Vagina (tissue), 2 donors: ENCODE data around the gene PIMREG. TPM values are rescaled to one million over a fixed set of nuclear protein-coding genes. Genes with fewer than 3 reads are reported as not detected.
A peak's percentile ranks its signal among the peaks of the same experiment; 100 is the strongest.

Experiments
- DNase-seq, 2 donors: peaks; one replicate each; pipeline ENCODE4 v3.0.0-alpha.2; 2017; ENCODE audit errors: extremely low spot score in 2 of 2
- H3K27ac ChIP-seq: fragments of 200-600 bp; sonication (generic); one replicate; pipeline ENCODE4 v1.5.1; 2019
- H3K27me3 ChIP-seq: fragments of 200-600 bp; sonication (generic); one replicate; pipeline ENCODE4 v1.5.1; 2019
- H3K36me3 ChIP-seq, 2 donors: fragments of 200-600 bp; sonication (generic); one replicate each; pipeline ENCODE4 v1.5.1; 2017 to 2019
- H3K4me1 ChIP-seq: fragments of 200-600 bp; sonication (generic); one replicate; pipeline ENCODE4 v1.5.1; 2019
- H3K4me3 ChIP-seq, 2 donors: fragments of 200-600 bp; sonication (generic); 1 replicate in 1 of 2; 2 replicates in 1 of 2; pipeline ENCODE4 v1.5.1; 2016 to 2019
- H3K9me3 ChIP-seq: fragments of 200-600 bp; sonication (generic); one replicate; pipeline ENCODE4 v1.5.1; 2019
- CTCF ChIP-seq, 3 experiments: fragments of 450-650 bp in 2 of 3; fragments of 200-600 bp in 1 of 3; sonication (generic) in 1 of 3; IDR thresholded peaks; one replicate each; pipeline ENCODE4 v1.5.1; 2017 to 2019; ENCODE audit warnings: antibody characterized with exemption in 3 of 3, mild to moderate bottlenecking in 2 of 3, moderate library complexity in 2 of 3
- POLR2A ChIP-seq, 2 donors: fragments of 450-650 bp; IDR thresholded peaks; one replicate each; pipeline ENCODE4 v1.6.1; 2017; ENCODE audit warnings: antibody characterized with exemption in 2 of 2, mild to moderate bottlenecking in 2 of 2, moderate library complexity in 2 of 2
- POLR2AphosphoS5 ChIP-seq, 2 donors: sonication (generic); formaldehyde crosslinking; IDR thresholded peaks; one replicate each; pipeline ENCODE4 v1.9.0; 2017; ENCODE audit warnings: antibody characterized with exemption in 2 of 2, mild to moderate bottlenecking in 2 of 2, low read depth in 1 of 2; ENCODE audit not compliant: insufficient read depth in 1 of 2
- intact Hi-C: fragments of 100-400 bp; cut with DNase I; formaldehyde crosslinking; loops from one replicate; pipeline ENCODE4 v1.15.1; 2023
- total RNA-seq: library from RNA; depleted of rRNA; stranded (reverse); fragments of >200 nt; gene quantifications from one replicate; pipeline ENCODE4 v1.2.3, GENCODE V29; 2016

PIMREG gene
- total RNA-seq, 1 donor from 2014 or later: 0.74 TPM

DNA sequence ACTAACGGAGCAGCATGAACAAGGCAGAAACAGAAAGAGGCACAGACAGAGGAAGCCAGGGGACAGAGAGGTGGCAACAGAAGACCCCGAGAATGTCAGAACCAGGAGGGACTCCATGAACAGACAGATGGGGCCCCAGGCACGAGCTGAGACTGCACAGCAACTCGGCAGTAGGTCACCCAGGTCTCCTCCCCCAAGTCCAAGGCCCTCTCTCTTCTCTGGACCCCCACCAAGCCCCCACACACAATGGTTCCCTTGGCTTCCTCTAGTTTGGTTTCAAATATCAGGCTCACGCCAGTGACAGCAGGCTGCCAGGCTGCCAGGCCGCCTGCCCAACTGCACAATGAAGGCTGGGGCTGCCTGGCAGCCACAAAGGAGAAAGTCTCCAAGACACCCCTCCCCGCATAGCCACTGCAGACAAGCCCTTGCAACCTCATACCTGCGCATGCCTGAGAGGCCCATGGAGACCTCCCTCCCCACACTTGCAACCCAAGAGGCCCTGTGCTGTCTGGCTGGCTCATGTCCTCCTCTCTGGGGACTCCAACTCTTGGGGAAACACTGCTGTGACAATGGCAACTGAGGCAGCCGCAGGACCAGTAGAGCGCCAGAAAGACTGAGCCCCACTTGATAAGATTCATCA, 54.8 kb downstream of the PIMREG start:
- no peak overlapping the region for H3K4me3 ChIP-seq
- intact Hi-C loops: no loop called here
- no peaks in the 10 kb centered on the region for H3K27me3 ChIP-seq
- H3K36me3 ChIP-seq: no peaks in the 10 kb centered on the region
- peak; percentile 67 to 77 for DNase-seq
- H3K4me1 ChIP-seq: peaks cover 4% of the 10 kb centered on the region
- H3K27ac ChIP-seq: no peak overlapping the region
- no peaks in the 10 kb centered on the region for H3K9me3 ChIP-seq
- no peak for TF ChIP-seq CTCF (IDR thresholded peaks at IDR 0.05)
- TF ChIP-seq POLR2AphosphoS5 (IDR thresholded peaks at IDR 0.05; ENCODE audit: insufficient read depth in 1 of 2, low read depth in 1 of 2): no peak
- no peak for TF ChIP-seq POLR2A (IDR thresholded peaks at IDR 0.05)

Other genes starting within 250 kb of the PIMREG start
- not detected for gene AIPL1, start 9.3 kb upstream of the PIMREG start, total RNA-seq
- gene PITPNM3, start 112.1 kb downstream of the PIMREG start, total RNA-seq: 8.6 TPM
- 14.5 TPM for gene KIAA0753, start 196.3 kb downstream of the PIMREG start, total RNA-seq
- 164 TPM for gene TXNDC17, start 196.6 kb downstream of the PIMREG start, total RNA-seq
- 13.3 TPM for gene MED31, start 207.2 kb downstream of the PIMREG start, total RNA-seq
- 3.2 TPM for gene C17orf100, start 207.3 kb downstream of the PIMREG start, total RNA-seq